Measurements from ENCODE around the gene PTBP3. TPM values are rescaled to one million over a fixed set of nuclear protein-coding genes. Genes with fewer than 3 reads are reported as not detected.
A peak's percentile ranks its signal among the peaks of the same experiment; 100 is the strongest.

The PTBP3 gene
- total RNA-seq, 2 donors from 2014 or later, result 83.3 to 94.8 TPM

- H3K4me3 Mint-ChIP-seq, result no peak overlapping the region
- Histone ChIP-seq H3K4me3 (ENCODE audit: low read length) (no peak overlapping the region), H3K4me1 (ENCODE audit: control insufficient read depth, insufficient read depth, low read length) (no peaks in the 10 kb centered on the region), H3K36me3 (ENCODE audit: control insufficient read depth, insufficient read depth, low read length) (peaks cover 13% of the 10 kb centered on the region), H3K9me3 (ENCODE audit: control insufficient read depth, low read length) (no peaks in the 10 kb centered on the region), H3K27me3 (ENCODE audit: control insufficient read depth, insufficient read depth, low read length, poor library complexity, severe bottlenecking) (no peaks in the 10 kb centered on the region), H3K9ac (ENCODE audit: extremely low read depth, low read length, poor library complexity, severe bottlenecking) (no peak overlapping the region), H3K27ac (ENCODE audit: low read depth, low read length) (no peak overlapping the region)
- H3K36me3 Mint-ChIP-seq (ENCODE audit: low read depth), result peaks cover 20% of the 10 kb centered on the region
- no peak for DNase-seq
- TF ChIP-seq CTCF (conservative IDR thresholded peaks at IDR 0.05), result no peak
- WGBS, 2 experiments (ENCODE audit: insufficient coverage in 1 of 2, insufficient read length in 1 of 2), result 92 to 100% methylated on average over 2 of the region's 2 CpGs
- no peak overlapping the region for H3K27ac Mint-ChIP-seq
- no peaks in the 10 kb centered on the region for H3K9me3 Mint-ChIP-seq
- H3K4me1 Mint-ChIP-seq, result peaks cover 7% of the 10 kb centered on the region
- H3K27me3 Mint-ChIP-seq (ENCODE audit: insufficient read depth), result no peaks in the 10 kb centered on the region
Observed at GRCh38 chr9:112241491-112241890, 91.9 kb downstream of the PTBP3 start.

DNA sequence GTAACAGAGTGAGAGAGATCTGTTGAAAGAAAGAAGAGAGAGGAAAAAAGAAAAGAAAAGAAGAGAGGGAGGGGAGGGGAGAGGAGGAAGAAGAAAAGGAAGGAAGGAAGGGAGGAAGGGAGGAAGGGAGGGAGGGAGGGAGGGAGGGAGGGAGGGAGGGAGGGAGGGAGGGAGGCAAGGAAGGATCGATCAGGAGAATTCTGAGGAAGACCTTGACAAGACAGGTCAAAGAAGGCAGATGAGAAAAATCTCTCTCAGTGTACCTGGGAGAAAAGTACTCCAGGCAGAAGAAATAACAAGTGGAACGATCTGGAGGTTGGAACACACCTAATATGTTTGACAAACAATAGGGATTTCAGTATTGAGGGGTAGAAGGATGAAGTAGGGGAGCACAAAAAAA is 93.7 kb downstream of the PTBP3 start:
- H3K36me3 Mint-ChIP-seq (ENCODE audit: low read depth), result peaks cover 16% of the 10 kb centered on the region
- peaks cover 12% of the 10 kb centered on the region for H3K36me3 ChIP-seq (ENCODE audit: control insufficient read depth, insufficient read depth, low read length)
- H3K27ac ChIP-seq (ENCODE audit: low read depth, low read length), result no peak overlapping the region
- H3K4me3 Mint-ChIP-seq, result no peak overlapping the region
- no peak for TF ChIP-seq CTCF (conservative IDR thresholded peaks at IDR 0.05)
- no peak overlapping the region for H3K4me3 ChIP-seq (ENCODE audit: low read length)
- H3K4me1 ChIP-seq (ENCODE audit: control insufficient read depth, insufficient read depth, low read length), result no peaks in the 10 kb centered on the region
- H3K9ac ChIP-seq (ENCODE audit: extremely low read depth, low read length, poor library complexity, severe bottlenecking), result no peak overlapping the region
- no peaks in the 10 kb centered on the region for H3K27me3 ChIP-seq (ENCODE audit: control insufficient read depth, insufficient read depth, low read length, poor library complexity, severe bottlenecking)
- H3K9me3 ChIP-seq (ENCODE audit: control insufficient read depth, low read length), result no peaks in the 10 kb centered on the region
- H3K27ac Mint-ChIP-seq, result no peak overlapping the region
- no peaks in the 10 kb centered on the region for H3K27me3 Mint-ChIP-seq (ENCODE audit: insufficient read depth)
- no peaks in the 10 kb centered on the region for H3K9me3 Mint-ChIP-seq
- 88 to 100% methylated on average over 1 to 2 of the region's 2 CpGs for WGBS, 2 experiments (ENCODE audit: insufficient coverage in 1 of 2, insufficient read length in 1 of 2)
- H3K4me1 Mint-ChIP-seq, result peaks cover 7% of the 10 kb centered on the region
- DNase-seq, result no peak

- Histone ChIP-seq H3K27ac (ENCODE audit: low read depth, low read length) (no peak overlapping the region), H3K27me3 (ENCODE audit: control insufficient read depth, insufficient read depth, low read length, poor library complexity, severe bottlenecking) (no peaks in the 10 kb centered on the region), H3K9ac (ENCODE audit: extremely low read depth, low read length, poor library complexity, severe bottlenecking) (no peak overlapping the region), H3K4me1 (ENCODE audit: control insufficient read depth, insufficient read depth, low read length) (no peaks in the 10 kb centered on the region), H3K36me3 (ENCODE audit: control insufficient read depth, insufficient read depth, low read length) (peaks cover 16% of the 10 kb centered on the region), H3K4me3 (ENCODE audit: low read length) (no peak overlapping the region), H3K9me3 (ENCODE audit: control insufficient read depth, low read length) (no peaks in the 10 kb centered on the region)
- H3K4me3 Mint-ChIP-seq, result no peak overlapping the region
- TF ChIP-seq CTCF (conservative IDR thresholded peaks at IDR 0.05), result no peak
- H3K36me3 Mint-ChIP-seq (ENCODE audit: low read depth), result peaks cover 13% of the 10 kb centered on the region
- no peaks in the 10 kb centered on the region for H3K9me3 Mint-ChIP-seq
- H3K4me1 Mint-ChIP-seq, result peaks cover 7% of the 10 kb centered on the region
- peak; percentile 54 for DNase-seq
- H3K27me3 Mint-ChIP-seq (ENCODE audit: insufficient read depth), result no peaks in the 10 kb centered on the region
- H3K27ac Mint-ChIP-seq, result no peak overlapping the region
- WGBS, 2 experiments (ENCODE audit: insufficient coverage in 1 of 2, insufficient read length in 1 of 2), result 80 to 92% methylated on average over 1 to 3 of the region's 3 CpGs
Observed at GRCh38 chr9:112239284-112239683, 94.1 kb downstream of the PTBP3 start.
